HepG2 (cell line): ENCODE measurements around the gene COG1. TPM values are rescaled to one million over a fixed set of nuclear protein-coding genes. Genes with fewer than 3 reads are reported as not detected.

ENCODE experiments used
- BRD4 ChIP-seq: sonication (generic); formaldehyde crosslinking; IDR thresholded peaks from 2 replicates; pipeline ENCODE4 v1.4.0; 2020; ENCODE audit warnings: missing genetic modification reagents
- CBX1 ChIP-seq: IDR thresholded peaks from one replicate; pipeline ENCODE4 v1.6.1; 2016; ENCODE audit warnings: antibody characterized with exemption, low read depth
- GABPA ChIP-seq, 2 experiments: IDR thresholded peaks; 2 replicates each; pipeline ENCODE4 v1.6.1; 2011 to 2016; ENCODE audit warnings: low read depth in 2 of 2, low read length in 1 of 2, missing biosample characterization in 1 of 2, missing genetic modification characterization in 1 of 2
- GFI1 ChIP-seq: sonication (generic); formaldehyde crosslinking; IDR thresholded peaks from 2 replicates; pipeline ENCODE4 v1.5.0; 2020; ENCODE audit warnings: missing genetic modification reagents, mild to moderate bottlenecking, borderline replicate concordance
- KLF9 ChIP-seq: IDR thresholded peaks from 2 replicates; pipeline ENCODE4 v1.6.1; 2016; ENCODE audit warnings: low read depth
- NBN ChIP-seq: fragments of 450-650 bp; conservative IDR thresholded peaks from 2 replicates; pipeline ENCODE4 v1.6.1; 2017
- NR2F6 ChIP-seq, 2 experiments: IDR thresholded peaks; 2 replicates each; pipeline ENCODE4 v1.6.1; 2016; ENCODE audit warnings: antibody characterized with exemption in 1 of 2, mild to moderate bottlenecking in 1 of 2
- POLR2AphosphoS5 ChIP-seq: IDR thresholded peaks from 2 replicates; pipeline ENCODE4 v1.6.1; 2012; ENCODE audit warnings: low read depth, low read length
- PRPF4 ChIP-seq: fragments of 200-400 bp; formaldehyde crosslinking; IDR thresholded peaks from 2 replicates; pipeline ENCODE4 v1.6.1; 2016; ENCODE audit warnings: low read length, low read depth; ENCODE audit not compliant: poor library complexity, severe bottlenecking
- TEF ChIP-seq: sonication (generic); formaldehyde crosslinking; IDR thresholded peaks from 2 replicates; pipeline ENCODE4 v1.5.0; 2020; ENCODE audit warnings: missing genetic modification reagents
- TGIF2 ChIP-seq: IDR thresholded peaks from 2 replicates; pipeline ENCODE4 v1.6.1; 2016; ENCODE audit warnings: control low read depth, missing compliant biosample characterization
- THAP8 ChIP-seq: sonication (generic); formaldehyde crosslinking; IDR thresholded peaks from 2 replicates; pipeline ENCODE4 v1.5.1; 2020; ENCODE audit warnings: missing genetic modification reagents, mild to moderate bottlenecking, borderline replicate concordance
- TMF1 ChIP-seq: sonication (generic); formaldehyde crosslinking; IDR thresholded peaks from 2 replicates; pipeline ENCODE4 v1.8.1; 2022; ENCODE audit warnings: low read depth, missing genetic modification reagents
- ZKSCAN8 ChIP-seq: IDR thresholded peaks from 2 replicates; pipeline ENCODE4 v1.6.1; 2016; ENCODE audit warnings: borderline replicate concordance, missing genetic modification reagents, missing compliant biosample characterization
- ZNF124 ChIP-seq: sonication (generic); formaldehyde crosslinking; IDR thresholded peaks from 2 replicates; pipeline ENCODE4 v1.4.0; 2020; ENCODE audit warnings: missing genetic modification reagents
- ZNF235 ChIP-seq: sonication (generic); formaldehyde crosslinking; IDR thresholded peaks from 2 replicates; pipeline ENCODE4 v1.8.1; 2023; ENCODE audit warnings: mild to moderate bottlenecking, missing genetic modification reagents, borderline replicate concordance
- ZNF331 ChIP-seq: sonication (generic); formaldehyde crosslinking; IDR thresholded peaks from 2 replicates; pipeline ENCODE4 v1.4.0; 2020; ENCODE audit warnings: missing genetic modification reagents
- ZNF33A ChIP-seq: sonication (generic); formaldehyde crosslinking; IDR thresholded peaks from 2 replicates; pipeline ENCODE4 v1.5.1; 2020; ENCODE audit warnings: missing genetic modification reagents, mild to moderate bottlenecking, moderate library complexity, borderline replicate concordance
- ZNF414 ChIP-seq: sonication (generic); formaldehyde crosslinking; IDR thresholded peaks from 2 replicates; pipeline ENCODE4 v1.5.0; 2020; ENCODE audit warnings: missing genetic modification reagents
- ZNF430 ChIP-seq: sonication (generic); formaldehyde crosslinking; IDR thresholded peaks from 2 replicates; pipeline ENCODE4 v1.9.0; 2021; ENCODE audit warnings: mild to moderate bottlenecking, missing genetic modification reagents
- ZNF503 ChIP-seq: sonication (generic); formaldehyde crosslinking; IDR thresholded peaks from 2 replicates; pipeline ENCODE4 v1.4.0; 2020; ENCODE audit warnings: missing genetic modification reagents
- ZNF530 ChIP-seq: sonication (generic); formaldehyde crosslinking; IDR thresholded peaks from 2 replicates; pipeline ENCODE4 v1.5.0; 2020; ENCODE audit warnings: low read depth, mild to moderate bottlenecking, missing genetic modification reagents
- ZNF557 ChIP-seq: sonication (generic); formaldehyde crosslinking; IDR thresholded peaks from 2 replicates; pipeline ENCODE4 v1.4.0; 2020; ENCODE audit warnings: missing genetic modification reagents
- ZNF850 ChIP-seq: sonication (generic); formaldehyde crosslinking; conservative IDR thresholded peaks from 2 replicates; pipeline ENCODE4 v1.9.0; 2021; ENCODE audit warnings: mild to moderate bottlenecking, missing genetic modification reagents
- ZNF879 ChIP-seq: sonication (generic); formaldehyde crosslinking; IDR thresholded peaks from 2 replicates; pipeline ENCODE4 v1.8.1; 2023; ENCODE audit warnings: missing genetic modification reagents
- ZSCAN12 ChIP-seq: sonication (generic); formaldehyde crosslinking; IDR thresholded peaks from 2 replicates; pipeline ENCODE4 v1.9.0; 2021; ENCODE audit warnings: mild to moderate bottlenecking, missing genetic modification reagents
- polyA plus RNA-seq, 8 experiments: library from polyadenylated mRNA; depleted of rRNA in 3 of 8; stranded (reverse) in 7 of 8; unstranded in 1 of 8; fragments of >200 nt; fragmentation: Illumina TruSeq in 4 of 8; extraction: Trizol in 4 of 8; gene quantifications; 2 replicates each; pipeline versions ENCODE4 v1.2.1 to v1.2.3, GENCODE V29; 2011 to 2016; ENCODE audit warnings: low read depth in 4 of 8, missing spikeins in 1 of 8, mixed read lengths in 1 of 8; ENCODE audit not compliant: insufficient read depth in 1 of 8
- total RNA-seq, 5 experiments: library from RNA; depleted of rRNA; stranded (reverse); fragments of >200 nt; fragmentation: Illumina TruSeq; extraction: Trizol; gene quantifications; 2 replicates each; pipeline ENCODE4 v1.2.3, GENCODE V29; 2016; ENCODE audit warnings: low read depth in 1 of 5
- TF ChIP-seq, protein P1 (sequence below): sonication (generic); formaldehyde crosslinking; IDR thresholded peaks from 2 replicates; pipeline ENCODE4 v1.5.0; 2020; ENCODE audit warnings: missing genetic modification reagents, mild to moderate bottlenecking, borderline replicate concordance

Gene COG1
- total and polyA plus RNA-seq, 2 of the 13 experiments (the other 11 are each of a cell fraction or from before 2014, with no cell fraction given), result 36.6 to 39.7 TPM

DNA sequence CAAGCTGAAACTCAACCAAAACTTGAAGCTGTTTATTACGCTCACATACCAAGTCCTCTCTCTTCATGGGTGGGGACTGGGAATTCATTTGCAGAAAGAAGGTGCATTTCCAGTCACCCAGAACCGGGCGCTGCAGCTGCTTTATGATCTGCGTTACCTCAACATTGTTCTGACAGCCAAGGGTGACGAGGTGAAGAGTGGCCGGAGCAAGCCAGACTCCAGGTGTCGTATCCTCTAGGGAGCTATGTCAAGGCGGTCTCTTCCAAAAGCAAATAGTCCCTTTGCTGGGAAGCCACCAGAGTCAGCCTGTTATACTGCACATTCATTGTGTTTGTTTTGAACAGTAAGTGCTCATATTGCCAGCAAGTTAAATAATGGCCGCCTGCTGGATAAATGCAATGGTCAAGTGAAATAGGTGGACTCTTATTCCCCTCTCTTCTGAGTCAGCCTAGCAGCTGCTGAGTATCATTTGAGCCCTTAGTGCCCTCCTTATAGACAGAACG is 12.7 kb downstream of the COG1 start (continued):
- no peak for TF ChIP-seq ZNF430
- TF ChIP-seq ZNF124 (CRISPR knock-in tag), result no peak
- TF ChIP-seq ZNF557 (CRISPR knock-in tag), result no peak
- no peak for TF ChIP-seq GABPA (IDR thresholded peaks at IDR 0.05; ENCODE audit: low read depth, low read length)
- TF ChIP-seq GABPA (CRISPR knock-in tag; IDR thresholded peaks at IDR 0.05; ENCODE audit: low read depth), result no peak
- no peak for TF ChIP-seq TMF1
- TF ChIP-seq ZNF235 (CRISPR knock-in tag), result no peak
- TF ChIP-seq ZNF530, result no peak
- TF ChIP-seq, protein P1, sequence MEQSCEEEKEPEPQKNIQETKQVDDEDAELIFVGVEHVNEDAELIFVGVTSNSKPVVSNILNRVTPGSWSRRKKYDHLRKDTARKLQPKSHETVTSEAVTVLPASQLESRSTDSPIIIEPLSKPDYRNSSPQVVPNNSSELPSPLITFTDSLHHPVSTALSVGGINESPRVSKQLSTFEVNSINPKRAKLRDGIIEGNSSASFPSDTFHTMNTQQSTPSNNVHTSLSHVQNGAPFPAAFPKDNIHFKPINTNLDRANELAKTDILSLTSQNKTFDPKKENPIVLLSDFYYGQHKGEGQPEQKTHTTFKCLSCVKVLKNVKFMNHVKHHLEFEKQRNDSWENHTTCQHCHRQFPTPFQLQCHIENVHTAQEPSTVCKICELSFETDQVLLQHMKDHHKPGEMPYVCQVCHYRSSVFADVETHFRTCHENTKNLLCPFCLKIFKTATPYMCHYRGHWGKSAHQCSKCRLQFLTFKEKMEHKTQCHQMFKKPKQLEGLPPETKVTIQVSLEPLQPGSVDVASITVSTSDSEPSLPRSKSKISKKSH, result no peak
- TF ChIP-seq PRPF4, result no peak
- peak; percentile 27; the same call in 1 of the 2 replicates for TF ChIP-seq NR2F6 (IDR thresholded peaks at IDR 0.05)
- TF ChIP-seq NR2F6 (CRISPR knock-in tag; IDR thresholded peaks at IDR 0.05), result 0 out of 2 replicates have a peak, but pooled peaks have one; percentile 35
- no peak for TF ChIP-seq THAP8 (CRISPR knock-in tag)
- TF ChIP-seq ZNF879 (CRISPR knock-in tag), result no peak
- TF ChIP-seq ZSCAN12 (CRISPR knock-in tag), result no peak
- no peak for TF ChIP-seq GFI1
- TF ChIP-seq ZNF33A, result no peak
- no peak for TF ChIP-seq KLF9 (CRISPR knock-in tag)
- TF ChIP-seq POLR2AphosphoS5, result no peak; the same call in 1 of the 2 replicates
- TF ChIP-seq ZKSCAN8, result peak; percentile 99
- no peak for TF ChIP-seq ZNF503
- no peak for TF ChIP-seq NBN
- TF ChIP-seq ZNF414, result no peak
- no peak for TF ChIP-seq CBX1
- peak; percentile 52; the same call in 1 of the 2 replicates for TF ChIP-seq TGIF2 (CRISPR knock-in tag)
- TF ChIP-seq ZNF850 (CRISPR knock-in tag), result no peak
- TF ChIP-seq BRD4, result no peak
- no peak; the same call in 1 of the 2 replicates for TF ChIP-seq ZNF331 (CRISPR knock-in tag)
- no peak for TF ChIP-seq TEF
